GM19193 (cell line): ENCODE data around the gene RXFP3.

Experiments used
- POLR2A ChIP-seq: IDR thresholded peaks from 4 replicates; pipeline ENCODE4 v1.6.1; 2011; ENCODE audit not compliant: insufficient read depth, insufficient read length; ENCODE audit errors: extremely low read depth

Gene RXFP3

GRCh38 chr5:33936381-33937016 lies at the start of gene RXFP3:
Gene RXFP3, plus strand, starts transcription at chr5:33936386. Its CDS starts 355 bp downstream, at chr5:33936741.
- TF ChIP-seq POLR2A = no peak

GRCh38 chr5:33887268-33887667 lies 48.9 kb upstream of the RXFP3 start:
- no peak for TF ChIP-seq POLR2A

- TF ChIP-seq POLR2A = no peak
Measured at GRCh38 chr5:33888587-33888986, 47.6 kb upstream of the RXFP3 start.

GRCh38 chr5:33890131-33891032 lies 45.8 kb upstream of the RXFP3 start:
- no peak for TF ChIP-seq POLR2A

GRCh38 chr5:33891446-33891787 lies 44.8 kb upstream of the RXFP3 start:
- no peak for TF ChIP-seq POLR2A

GRCh38 chr5:33891788-33892619 lies 44.2 kb upstream of the RXFP3 start, which contains the start of gene ADAMTS12:
Gene ADAMTS12, minus strand, starts transcription at chr5:33891990. Its CDS starts 134 bp downstream, at chr5:33891856.
- TF ChIP-seq POLR2A = no peak

GRCh38 chr5:33892620-33893137 lies 43.5 kb upstream of the RXFP3 start:
- TF ChIP-seq POLR2A = no peak

GRCh38 chr5:33894566-33894965 lies 41.6 kb upstream of the RXFP3 start:
- no peak for TF ChIP-seq POLR2A

- TF ChIP-seq POLR2A = no peak
Measured at GRCh38 chr5:33901156-33901555, 35.0 kb upstream of the RXFP3 start.

GRCh38 chr5:33903118-33903517 lies 33.1 kb upstream of the RXFP3 start:
- no peak for TF ChIP-seq POLR2A

- TF ChIP-seq POLR2A = no peak
Measured at GRCh38 chr5:33905381-33905780, 30.8 kb upstream of the RXFP3 start.

- TF ChIP-seq POLR2A = no peak
Measured at GRCh38 chr5:33921002-33921401, 15.2 kb upstream of the RXFP3 start.

- TF ChIP-seq POLR2A = no peak
Measured at GRCh38 chr5:33925278-33925677, 10.9 kb upstream of the RXFP3 start.

GRCh38 chr5:33927685-33928084 lies 8.5 kb upstream of the RXFP3 start:
- TF ChIP-seq POLR2A = no peak

- TF ChIP-seq POLR2A = no peak
Measured at GRCh38 chr5:33928283-33928682, 7.9 kb upstream of the RXFP3 start.
